ENCODE measurements around the gene DSEL.

DNA sequence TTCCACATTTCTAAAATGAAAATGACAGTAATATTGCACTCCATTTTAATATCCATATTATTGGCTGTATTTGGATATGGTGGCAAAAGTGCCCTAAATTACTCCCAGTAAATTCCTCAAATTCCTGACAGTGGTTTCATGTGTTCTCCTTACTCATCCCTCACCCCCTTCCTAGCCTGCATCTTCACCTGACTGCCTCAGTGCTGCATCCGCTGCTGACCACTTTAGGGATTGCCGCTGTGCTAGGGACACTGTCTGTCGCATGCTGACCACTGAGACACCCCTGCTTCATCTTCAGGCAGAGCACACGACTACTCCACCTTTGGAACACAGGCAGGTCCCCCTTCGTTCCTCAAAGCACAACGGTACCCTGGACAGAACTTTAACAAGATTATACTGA, 32.6 kb downstream of the DSEL start:
- TF ChIP-seq, protein P1, sequence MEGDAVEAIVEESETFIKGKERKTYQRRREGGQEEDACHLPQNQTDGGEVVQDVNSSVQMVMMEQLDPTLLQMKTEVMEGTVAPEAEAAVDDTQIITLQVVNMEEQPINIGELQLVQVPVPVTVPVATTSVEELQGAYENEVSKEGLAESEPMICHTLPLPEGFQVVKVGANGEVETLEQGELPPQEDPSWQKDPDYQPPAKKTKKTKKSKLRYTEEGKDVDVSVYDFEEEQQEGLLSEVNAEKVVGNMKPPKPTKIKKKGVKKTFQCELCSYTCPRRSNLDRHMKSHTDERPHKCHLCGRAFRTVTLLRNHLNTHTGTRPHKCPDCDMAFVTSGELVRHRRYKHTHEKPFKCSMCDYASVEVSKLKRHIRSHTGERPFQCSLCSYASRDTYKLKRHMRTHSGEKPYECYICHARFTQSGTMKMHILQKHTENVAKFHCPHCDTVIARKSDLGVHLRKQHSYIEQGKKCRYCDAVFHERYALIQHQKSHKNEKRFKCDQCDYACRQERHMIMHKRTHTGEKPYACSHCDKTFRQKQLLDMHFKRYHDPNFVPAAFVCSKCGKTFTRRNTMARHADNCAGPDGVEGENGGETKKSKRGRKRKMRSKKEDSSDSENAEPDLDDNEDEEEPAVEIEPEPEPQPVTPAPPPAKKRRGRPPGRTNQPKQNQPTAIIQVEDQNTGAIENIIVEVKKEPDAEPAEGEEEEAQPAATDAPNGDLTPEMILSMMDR (conservative IDR thresholded peaks at IDR 0.05; ENCODE audit: low read depth, low read length): no peak
- TF ChIP-seq EZH2 (IDR thresholded peaks at IDR 0.05; ENCODE audit: borderline replicate concordance, low read depth, low read length, poor library complexity, severe bottlenecking): no peak

Measured in A673 (cell line).